GM18861 (cell line): ENCODE results near the gene TMEM156.
"Not testable (repeated sequence)": the region's sequence is repeated elsewhere in the genome, so short reads cannot be mapped to it uniquely, and the experiment has no call there.

Source experiments
- ATAC-seq: cut with Tn5 transposase; IDR thresholded peaks from one replicate; pipeline ENCODE4 v1.9.1; 2021; ENCODE audit not compliant: unreplicated experiment

TMEM156 gene

DNA sequence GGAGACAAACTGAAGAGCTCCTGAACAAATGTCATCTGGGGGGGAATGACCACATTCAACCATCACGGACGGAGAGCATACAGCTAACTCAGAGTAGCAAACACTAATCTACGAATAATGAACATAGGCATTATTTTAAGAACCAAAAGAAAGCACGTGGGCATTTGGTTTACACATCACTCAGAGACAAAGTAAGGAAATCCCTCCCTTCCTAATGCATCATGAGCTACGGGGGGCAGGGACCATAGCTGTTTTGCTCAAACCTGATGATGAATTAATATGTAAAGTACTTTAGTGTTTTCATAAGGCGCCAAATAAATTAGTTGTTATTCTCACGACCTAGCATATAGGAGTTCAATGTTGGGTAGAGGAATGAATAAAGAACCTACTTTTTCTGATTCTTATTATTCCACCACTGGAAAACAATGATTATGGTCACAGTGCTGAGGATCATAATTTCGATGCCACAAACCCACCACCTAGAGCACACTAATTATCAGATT is 11.7 kb upstream of the TMEM156 start:
- no peak for ATAC-seq

DNA sequence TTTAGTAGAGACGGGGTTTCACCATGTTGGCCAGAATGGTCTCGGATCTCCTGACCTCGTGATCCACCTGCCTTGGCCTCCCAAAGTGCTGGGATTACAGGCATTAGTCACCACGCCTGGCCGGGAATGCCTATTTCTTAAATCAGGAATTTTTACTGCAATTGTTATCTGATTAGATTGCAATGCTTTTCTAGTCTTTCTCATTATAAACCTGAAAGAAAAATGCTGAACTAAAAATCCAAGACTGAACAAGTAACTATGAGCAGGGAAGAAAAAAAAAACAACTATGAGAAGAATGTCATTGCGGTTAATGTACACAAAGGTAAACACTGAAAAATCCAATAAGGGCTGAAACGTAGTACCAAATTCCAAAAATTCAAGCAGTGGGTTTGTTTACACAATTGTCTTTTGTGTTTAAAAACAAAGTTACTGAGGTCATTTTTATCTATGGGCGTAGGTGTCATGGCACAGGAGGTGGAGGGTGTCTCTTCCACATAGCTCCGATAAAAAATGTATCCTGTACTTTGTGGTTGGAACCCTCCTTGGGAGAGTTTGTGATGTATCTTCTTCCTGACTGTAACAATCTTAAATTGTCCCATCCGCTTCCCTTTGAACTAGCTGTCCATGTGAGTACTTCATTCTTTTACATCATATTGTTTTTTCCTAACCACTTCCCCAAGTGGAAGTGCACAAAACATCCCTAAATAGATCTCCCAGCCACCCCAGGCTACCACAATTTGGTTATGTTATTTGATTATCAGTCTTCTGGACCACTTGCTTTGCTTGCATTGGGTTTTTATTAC is 11.1 kb upstream of the TMEM156 start:
- no peak for ATAC-seq

DNA sequence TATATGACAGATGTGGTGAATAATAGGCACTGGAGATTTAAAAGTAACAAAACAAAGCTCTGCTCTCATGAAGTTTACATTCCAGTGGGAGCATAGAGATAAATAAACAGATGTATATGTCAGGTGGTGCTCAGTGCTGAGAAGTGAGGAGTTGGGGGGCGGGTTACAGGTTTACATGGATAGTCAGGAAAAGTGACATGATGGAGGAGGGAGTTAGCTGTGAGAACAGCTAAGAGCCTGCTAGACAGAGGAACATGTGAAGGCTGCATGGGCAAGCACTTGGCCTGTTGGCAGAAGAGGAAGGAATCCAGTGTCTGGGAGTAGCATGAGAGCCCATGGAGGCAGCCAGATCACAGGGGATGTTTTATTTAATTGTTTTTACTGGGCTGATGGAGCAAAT is 10.2 kb upstream of the TMEM156 start:
- no peak for ATAC-seq

DNA sequence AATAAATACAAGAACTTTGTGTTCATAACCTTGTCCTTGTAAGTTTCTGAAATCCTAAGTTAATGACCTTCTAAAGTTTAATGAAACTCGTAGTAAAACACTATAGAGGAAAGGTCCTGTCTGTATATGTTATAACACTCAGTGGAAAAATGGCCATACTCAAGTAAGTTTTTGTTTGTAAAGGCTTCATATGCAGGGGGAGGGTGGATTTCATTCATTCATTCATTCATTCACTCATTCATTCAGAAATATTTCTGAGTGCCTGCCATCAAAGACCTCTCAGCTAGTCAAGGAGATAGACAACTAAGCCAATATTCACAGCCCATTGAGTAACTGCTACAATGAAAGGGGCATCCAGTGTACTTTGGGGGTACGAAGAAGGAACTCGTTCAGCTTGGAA is 6.9 kb upstream of the TMEM156 start:
- no peak for ATAC-seq

DNA sequence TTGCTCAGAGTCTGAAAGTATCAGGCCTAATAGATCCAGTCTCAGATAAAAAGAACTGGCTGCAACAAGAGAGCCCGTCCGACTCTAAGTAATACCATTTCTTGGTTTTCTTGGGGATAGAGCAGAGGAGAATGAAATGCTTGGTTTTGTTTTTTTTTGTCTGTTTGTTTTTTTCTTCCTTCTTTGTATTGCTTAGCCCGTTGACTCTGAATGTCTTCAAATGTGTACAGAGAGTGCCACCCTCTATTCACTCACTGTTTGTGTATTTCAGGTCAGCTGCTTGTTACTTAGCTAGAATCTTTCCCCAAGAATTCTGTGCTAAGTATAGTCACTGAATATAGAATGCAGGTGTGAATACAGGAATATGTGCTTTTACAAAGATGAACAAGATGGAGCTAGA is 5.7 kb upstream of the TMEM156 start:
- no peak for ATAC-seq

DNA sequence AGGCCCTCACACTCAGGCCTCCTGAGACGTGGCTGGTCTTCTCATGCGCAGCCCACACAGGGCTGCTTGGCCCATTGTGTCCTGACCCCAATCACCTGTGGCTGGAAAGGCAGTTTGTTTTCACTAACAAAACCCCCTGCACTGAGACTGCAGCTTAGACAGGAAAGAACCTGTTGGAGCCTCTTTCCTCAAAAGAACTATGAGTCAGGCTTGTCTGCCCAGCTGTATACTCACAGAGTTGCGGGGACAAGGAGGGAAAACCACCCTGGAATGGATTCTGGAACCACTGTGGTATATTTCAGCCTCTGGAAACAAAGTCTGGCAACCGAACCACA is 5.2 kb upstream of the TMEM156 start:
- no peak for ATAC-seq

DNA sequence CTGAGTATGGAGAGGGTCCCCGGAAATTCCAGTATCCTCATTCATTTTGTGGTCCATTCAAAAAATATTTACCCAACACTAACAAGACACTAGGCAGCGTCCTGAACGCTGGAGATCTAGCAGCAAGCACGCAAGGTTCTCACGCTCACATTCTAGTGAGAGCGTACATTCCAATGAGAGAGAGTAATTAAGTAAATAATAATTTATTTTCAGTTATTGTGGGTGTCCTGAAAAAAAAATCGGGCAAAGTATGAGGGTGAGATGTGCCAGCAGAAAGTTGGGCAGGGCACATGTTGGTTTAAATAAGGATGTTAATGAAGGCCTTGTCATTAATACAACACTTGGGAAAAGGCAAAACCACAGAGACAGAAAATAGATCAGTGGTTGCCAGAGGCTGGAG is 4.0 kb upstream of the TMEM156 start:
- ATAC-seq: no peak

DNA sequence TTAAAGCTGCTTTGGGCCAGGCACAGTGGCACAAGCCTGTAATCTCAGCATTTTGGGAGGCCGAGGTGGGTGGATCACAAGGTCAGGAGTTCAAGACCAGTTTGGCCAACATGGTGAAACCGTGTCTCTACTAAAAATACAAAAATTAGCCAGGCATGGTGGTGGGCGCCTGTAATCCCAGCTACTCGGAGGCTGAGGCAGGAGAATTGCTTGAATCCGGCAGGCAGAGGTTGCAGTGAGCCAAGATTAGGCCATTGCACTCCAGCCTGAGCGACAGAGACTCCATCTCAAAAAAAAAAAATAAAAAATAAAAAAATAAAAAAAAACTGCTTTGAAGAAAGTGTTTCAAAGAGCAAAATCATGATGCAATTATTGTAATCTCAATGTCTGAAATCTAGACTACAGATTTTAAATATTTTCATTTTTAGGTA is 604 bp downstream of the TMEM156 start:
- not testable (repeated sequence) for ATAC-seq

DNA sequence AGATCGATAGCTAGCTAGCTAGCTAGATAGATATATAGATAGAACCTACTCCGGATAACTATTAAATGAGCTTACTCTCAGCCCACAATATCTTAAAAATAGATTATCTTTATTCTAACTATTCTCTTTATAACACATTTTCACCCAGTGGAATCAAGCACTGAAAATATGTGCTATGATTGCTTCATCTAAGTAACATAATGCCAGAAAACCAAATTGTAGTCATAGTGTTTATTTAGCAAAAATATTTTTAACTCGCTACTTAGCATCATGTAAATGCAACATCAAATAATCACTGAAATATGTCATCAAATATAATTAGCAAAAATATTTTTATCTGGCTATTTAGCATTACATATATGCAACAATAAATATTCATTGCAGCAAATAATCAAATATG is 1.5 kb downstream of the TMEM156 start:
- ATAC-seq: no peak

DNA sequence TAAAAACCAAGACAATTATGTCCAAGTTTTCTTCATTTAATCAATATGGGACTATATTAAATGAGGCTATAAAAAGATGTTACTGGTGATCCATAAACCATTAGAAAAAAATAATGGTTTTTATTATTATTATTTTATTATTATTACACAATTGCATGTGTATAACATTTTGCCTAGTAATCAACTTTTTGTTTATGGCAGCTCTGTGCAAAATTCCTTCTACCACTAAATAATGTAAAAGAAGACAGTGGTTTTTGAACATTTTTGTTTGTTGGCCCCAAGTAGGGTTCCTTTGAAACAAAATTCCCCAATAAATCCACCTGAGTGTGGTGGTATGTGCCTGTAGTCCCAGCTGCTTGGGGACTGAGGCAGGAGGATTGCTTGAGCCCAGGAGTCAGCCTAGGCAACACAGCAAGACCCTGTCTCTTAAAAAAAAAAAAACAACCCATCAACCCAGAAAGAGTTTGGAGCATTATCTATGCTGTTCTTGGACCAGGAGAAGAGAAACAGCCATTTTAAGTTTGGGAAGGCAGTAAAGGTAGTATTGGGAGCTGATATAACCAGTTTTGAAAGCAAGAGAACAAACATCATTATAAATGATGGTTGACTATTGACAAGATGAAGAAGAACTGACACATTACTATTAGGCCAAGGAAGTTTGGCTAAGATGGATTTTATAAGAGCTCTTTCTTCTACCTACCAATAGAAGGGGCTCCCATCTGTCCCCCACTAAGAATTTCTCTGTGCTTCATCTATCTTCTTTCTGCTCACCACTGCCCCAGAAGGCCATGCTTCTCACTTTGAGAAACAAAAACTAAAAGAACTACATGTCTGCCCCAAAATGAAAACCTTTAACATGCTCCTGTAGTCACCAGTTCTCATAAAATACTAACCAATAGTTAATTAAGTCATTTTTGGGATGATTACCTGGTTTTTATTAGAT is 2.2 kb downstream of the TMEM156 start:
- no peak for ATAC-seq

DNA sequence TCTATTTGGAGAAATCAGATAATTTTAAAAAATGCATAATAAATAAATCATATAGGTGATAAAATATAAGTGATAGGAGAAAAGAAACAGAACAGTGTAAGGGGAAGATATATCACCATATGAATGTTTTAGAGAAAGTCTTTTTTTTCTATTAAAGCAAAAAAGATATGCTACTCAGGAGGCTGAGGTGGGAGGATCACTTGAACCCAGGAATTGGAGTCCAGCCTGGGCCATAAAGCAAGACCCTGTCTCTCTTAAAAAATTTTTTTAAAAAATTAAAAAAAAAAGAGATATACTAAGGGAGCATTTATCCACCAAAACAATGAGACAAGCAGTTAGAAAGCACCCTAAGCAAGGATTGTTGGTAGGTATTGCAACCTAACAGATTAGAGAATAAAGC is 6.1 kb downstream of the TMEM156 start:
- no peak for ATAC-seq

DNA sequence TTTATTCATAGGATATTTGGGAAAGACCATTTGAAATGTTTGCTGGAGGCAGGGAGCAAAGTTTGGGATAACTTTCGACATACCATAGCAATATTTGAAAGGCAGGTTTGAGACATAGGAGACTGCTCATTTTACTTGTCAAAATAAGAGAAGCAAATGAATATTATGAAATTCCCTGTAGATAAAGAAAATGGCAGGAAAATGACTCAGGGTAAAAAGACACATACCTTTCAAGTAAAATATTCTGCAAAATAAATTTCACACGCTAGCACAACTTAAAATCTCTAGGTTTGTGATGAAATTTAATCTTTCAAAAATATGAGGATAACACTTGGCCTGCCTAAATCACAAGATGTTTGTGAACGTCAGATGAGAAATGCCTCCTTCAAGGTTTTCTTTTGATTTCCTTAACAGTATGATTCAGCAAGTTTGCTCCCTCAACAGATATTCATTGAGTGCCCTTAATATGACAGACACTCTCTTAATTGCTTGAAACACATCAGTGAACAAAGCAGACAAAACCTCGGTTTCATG is 6.6 kb downstream of the TMEM156 start:
- ATAC-seq: no peak

DNA sequence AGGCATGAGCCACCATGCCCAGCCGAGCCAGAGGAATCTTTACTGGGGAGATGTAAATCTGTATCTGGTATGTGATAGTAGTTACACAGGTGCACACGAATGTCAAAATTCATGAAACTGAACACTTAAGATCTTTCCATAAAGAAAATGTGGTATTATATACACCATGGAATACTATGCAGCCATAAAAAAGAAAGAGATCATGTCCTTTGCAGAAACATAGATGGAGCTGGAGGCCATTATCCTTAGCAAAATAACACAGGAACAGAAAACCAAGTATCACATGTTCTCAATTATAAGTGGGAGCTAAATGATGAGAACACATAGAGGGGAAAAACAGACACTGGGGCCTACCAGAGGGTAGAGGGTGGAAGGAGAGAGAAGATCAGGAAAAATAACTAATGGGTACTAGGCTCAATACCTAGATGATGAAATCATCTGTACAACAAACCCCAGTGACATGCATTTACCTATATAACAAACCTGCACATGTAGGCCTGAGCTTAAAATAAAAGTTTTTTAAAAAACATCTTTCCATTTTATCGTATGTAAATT is 7.8 kb downstream of the TMEM156 start:
- ATAC-seq: no peak

DNA sequence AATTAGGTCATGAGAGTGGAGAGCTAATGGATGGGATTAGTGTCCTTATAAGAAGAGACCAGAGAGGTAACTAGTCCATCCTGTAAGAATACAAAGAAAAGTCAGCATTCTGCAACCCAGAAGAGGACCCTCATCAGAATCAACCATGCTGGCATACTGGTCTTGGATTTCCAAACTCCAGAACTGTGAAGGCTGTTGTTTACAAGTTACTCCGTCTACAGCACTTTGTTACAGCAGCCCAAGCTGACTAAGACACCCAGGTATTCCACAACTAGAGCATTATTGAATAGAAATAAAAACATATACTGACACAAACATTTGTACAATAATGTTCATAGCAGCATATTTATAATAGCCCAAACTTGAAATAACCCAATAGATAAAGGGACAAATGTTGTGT is 9.2 kb downstream of the TMEM156 start:
- ATAC-seq: no peak

DNA sequence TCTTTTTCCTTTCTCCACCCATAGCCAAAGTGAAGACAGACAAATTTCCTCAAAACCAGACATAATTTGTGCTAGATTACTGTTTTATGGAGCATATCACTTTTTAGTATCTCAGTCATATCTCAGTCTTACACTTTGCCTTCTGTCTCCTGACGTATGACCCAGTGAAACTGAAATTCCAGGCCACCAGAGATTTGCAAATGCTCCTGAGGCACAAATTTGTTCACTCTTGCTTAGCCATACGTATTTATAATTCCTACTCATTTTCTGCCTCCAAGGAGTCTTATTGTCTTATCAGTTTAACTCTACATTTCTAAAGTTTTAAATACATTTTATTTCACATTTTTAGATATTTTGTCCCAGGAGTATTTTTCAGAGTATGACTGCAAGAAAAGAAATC is 10.0 kb downstream of the TMEM156 start:
- no peak for ATAC-seq

DNA sequence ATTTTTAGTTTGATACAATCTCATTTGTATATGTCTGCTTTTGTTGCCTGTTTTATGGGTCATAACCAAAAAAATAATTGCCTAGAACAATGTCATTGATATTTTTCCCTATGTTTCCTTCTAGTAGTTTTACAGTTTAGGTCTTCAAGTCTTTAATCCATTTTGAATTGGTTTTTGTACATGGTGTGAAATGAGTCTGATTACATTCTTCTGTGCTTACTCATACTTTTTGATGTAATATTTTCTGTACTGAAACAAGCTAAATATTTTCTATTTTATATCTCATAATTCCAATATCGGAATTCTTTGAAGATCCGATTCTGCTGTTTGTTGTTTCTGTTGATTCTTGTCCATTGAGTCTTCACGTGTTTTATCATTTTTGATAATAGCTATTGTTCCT is 10.6 kb downstream of the TMEM156 start:
- no peak for ATAC-seq

DNA sequence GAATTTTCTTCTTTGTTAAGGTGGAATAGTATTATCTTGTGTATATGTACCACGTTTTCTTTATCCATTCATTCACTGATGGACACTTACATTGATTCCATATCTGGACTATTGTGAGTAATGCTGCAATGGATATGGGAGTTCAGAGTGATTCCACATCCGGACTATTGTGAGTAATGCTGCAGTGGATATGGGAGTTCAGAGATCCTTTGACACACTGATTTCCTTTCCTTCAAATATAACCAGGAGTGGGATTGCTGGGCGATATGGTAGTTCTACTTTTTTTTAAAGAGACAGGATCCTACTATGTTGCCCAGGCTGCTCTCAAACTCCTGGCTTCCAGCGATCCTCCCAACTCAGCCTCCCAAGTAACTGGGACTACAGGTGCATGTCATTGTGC is 12.1 kb downstream of the TMEM156 start:
- ATAC-seq: no peak

DNA sequence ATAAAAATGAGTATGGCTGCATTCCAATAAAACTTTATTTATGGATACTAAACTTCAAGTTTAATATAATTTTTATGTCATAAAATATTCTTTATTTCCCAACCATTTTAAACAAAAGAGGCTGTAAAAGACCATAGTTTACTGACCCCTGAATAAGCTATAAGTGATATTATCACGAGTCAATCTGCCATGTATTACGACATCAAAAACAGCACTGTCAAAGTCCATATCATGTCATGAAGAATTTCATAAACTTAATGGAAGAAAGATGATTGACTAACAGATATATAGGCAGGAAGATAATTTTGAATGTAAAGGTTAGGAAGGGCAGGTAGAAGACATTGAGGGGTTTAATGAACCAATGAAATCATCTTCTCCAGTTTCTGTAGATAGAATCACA is 18.2 kb downstream of the TMEM156 start:
- no peak for ATAC-seq

DNA sequence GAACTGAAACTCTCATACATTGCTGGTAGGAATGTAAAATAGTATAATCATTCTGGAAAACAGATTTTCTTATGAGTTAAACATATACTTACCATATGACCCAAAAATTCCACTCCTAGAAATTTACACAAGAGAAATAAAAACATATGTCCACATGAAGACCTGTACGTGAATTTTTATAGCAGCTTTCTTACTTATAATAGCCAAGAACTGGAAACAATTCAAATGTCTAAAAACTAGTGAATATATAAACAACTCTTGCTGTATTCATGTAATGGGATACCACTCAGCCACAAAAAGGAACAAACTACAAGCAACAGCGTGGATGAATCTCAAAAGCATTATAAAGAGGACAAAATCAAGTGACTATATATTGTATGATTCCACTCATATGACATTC is 27.5 kb downstream of the TMEM156 start:
- no peak for ATAC-seq

DNA sequence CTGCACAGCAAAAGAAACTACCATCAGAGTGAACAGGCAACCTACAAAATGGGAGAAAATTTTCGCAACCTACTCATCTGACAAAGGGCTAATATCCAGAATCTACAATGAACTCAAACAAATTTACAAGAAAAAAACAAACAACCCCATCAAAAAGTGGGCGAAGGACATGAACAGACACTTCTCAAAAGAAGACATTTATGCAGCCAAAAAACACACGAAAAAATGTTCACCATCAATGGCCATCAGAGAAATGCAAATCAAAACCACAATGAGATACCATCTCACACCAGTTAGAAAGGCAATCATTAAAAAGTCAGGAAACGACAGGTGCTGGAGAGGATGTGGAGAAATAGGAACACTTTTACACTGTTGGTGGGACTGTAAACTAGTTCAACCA is 30.2 kb downstream of the TMEM156 start:
- not testable (repeated sequence) for ATAC-seq

DNA sequence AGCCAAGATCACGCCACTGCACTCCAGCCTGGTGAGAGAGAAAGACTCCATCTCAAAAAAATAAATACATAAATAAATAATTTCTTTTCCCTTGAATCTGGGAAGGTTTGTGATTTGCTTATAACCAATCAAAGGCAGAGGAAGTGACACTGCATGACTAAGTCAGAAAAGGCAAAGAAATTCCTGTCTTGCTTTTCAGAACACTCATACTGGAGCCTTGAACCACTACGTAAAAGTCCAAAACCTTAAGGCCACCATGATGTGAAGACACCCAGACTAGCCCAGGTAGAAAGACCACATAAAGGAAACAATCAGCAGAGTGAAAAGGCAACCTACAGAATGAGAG is 36.6 kb downstream of the TMEM156 start:
- no peak for ATAC-seq

DNA sequence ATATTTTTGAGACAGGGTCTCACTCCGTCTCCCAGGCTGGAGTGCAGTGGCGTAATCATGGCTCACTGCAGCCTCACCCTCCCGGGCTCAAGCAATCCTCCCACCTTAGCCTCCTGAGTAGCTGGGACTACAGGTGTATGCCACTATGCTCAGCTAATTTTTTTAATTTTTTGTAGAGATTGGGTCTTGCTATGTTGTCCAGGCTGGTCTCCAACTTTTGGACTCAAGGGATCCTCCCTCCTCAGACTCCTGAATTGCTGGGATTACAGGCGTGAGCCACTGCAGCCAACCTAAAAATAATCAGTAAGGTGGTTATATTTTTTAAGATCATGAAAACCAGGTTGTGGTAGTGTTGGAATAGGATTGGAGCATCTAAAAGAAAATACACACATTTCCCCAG is 38.1 kb downstream of the TMEM156 start:
- ATAC-seq: no peak
